Retinal pigment epithelial cell (primary cell): ENCODE data around the gene IL7R.
"Not testable (repeated sequence)": the region's sequence is repeated elsewhere in the genome, so short reads cannot be mapped to it uniquely, and the experiment has no call there.

ENCODE experiments used
- DNase-seq: peaks from one replicate; pipeline ENCODE4 v3.0.0-alpha.2; 2010; ENCODE audit warnings: low read depth
- H3K4me3 ChIP-seq: 2 replicates; pipeline ENCODE4 v1.5.1; 2011; ENCODE audit warnings: mild to moderate bottlenecking, low read length, control low read depth, moderate library complexity
- TF ChIP-seq, protein P1 (sequence below): conservative IDR thresholded peaks from 2 replicates; pipeline ENCODE4 v1.5.1; 2011; ENCODE audit warnings: low read depth, low read length, control low read depth, inconsistent platforms

IL7R gene

DNA sequence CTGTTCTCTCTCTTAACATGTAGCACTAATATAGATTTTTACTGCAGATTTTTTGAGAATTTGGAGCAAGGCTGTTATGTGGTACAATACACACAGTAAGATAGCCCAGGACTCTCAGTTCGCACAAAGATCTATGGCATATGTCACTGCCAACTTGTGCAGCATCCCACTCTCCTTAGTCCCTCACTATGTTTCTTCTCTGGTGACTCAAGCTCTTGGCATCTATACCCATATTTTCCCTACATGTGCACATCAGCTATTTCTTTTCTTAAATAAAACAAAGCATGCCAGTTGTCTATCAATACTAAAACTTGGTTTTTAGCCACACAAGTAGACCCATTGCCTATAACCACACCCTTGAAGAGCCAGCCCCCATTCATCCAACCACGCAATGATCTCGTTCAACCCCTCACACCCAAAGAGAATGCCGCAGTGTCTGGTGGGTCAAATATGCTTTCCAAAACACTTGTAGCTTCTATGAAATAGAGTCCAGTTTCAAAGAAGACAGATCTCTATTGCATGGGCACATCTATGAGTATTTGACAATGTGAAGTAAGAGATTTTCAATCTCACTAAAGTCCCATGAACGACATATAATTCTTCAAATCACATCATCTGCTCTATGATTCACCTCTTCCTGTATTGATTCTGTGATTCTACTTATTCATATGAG, 18.2 kb upstream of the IL7R start:
- TF ChIP-seq, protein P1, sequence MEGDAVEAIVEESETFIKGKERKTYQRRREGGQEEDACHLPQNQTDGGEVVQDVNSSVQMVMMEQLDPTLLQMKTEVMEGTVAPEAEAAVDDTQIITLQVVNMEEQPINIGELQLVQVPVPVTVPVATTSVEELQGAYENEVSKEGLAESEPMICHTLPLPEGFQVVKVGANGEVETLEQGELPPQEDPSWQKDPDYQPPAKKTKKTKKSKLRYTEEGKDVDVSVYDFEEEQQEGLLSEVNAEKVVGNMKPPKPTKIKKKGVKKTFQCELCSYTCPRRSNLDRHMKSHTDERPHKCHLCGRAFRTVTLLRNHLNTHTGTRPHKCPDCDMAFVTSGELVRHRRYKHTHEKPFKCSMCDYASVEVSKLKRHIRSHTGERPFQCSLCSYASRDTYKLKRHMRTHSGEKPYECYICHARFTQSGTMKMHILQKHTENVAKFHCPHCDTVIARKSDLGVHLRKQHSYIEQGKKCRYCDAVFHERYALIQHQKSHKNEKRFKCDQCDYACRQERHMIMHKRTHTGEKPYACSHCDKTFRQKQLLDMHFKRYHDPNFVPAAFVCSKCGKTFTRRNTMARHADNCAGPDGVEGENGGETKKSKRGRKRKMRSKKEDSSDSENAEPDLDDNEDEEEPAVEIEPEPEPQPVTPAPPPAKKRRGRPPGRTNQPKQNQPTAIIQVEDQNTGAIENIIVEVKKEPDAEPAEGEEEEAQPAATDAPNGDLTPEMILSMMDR: no peak
- DNase-seq: no peak
- H3K4me3 ChIP-seq: no peak overlapping the region

DNA sequence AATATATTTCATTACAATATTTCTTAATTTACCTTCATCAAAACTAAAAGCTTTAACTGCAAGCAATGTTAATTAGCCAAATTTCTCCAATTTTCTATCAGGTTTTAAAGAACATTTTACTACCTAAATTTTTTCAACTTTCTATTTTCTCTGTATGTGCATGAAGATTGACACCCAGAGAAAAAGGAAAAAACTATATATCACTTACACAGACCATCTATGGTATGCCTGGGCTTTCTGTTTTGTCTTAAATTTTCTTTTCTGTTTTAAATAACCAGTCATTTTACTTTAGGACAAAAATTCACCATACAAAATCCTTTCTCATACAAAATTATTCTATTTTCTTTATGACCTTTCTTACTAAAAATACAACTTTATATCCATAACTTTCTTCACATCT, 13.8 kb upstream of the IL7R start:
- DNase-seq: no peak
- TF ChIP-seq, protein P1: no peak
- H3K4me3 ChIP-seq: no peak overlapping the region

DNA sequence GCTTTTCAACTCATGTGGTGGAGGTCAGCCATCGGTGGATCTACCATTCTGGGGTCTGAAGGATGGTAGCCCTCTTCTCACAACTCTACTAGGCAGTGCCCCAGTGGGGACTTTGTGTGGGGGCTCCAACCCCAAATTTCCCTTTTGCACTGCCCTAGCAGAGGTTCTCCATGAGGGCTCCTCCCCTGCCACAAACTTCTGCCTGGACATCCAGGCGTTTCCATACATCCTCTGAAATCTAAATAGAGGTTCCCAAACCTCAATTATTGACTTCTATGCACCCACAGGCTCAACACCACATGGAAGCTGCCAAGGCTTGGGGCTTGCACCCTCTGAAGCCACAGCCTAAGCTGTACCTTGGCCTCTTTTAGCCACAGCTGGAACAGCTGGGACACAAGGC, 11.2 kb upstream of the IL7R start:
- not testable (repeated sequence) for H3K4me3 ChIP-seq, DNase-seq

DNA sequence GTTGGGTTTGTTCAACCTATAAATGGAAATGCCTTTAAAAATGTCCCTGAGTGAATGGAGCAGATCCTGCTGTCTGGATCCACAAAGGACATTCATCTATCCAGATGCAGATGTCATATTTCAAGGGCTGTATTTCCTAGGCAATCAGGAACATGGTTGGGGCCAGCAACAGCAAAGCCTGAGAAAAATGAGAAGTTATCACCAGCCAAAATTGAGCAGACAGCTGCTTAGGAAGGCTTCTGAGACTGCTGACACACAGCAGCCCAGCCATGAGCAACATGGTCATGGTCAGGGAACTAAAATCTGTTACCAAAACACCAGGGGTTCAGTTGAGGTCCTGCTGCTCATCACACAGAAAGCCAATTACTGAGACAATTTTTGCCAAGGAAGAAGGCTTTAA, 9.2 kb upstream of the IL7R start:
- TF ChIP-seq, protein P1: no peak
- no peak for DNase-seq
- no peak overlapping the region for H3K4me3 ChIP-seq

DNA sequence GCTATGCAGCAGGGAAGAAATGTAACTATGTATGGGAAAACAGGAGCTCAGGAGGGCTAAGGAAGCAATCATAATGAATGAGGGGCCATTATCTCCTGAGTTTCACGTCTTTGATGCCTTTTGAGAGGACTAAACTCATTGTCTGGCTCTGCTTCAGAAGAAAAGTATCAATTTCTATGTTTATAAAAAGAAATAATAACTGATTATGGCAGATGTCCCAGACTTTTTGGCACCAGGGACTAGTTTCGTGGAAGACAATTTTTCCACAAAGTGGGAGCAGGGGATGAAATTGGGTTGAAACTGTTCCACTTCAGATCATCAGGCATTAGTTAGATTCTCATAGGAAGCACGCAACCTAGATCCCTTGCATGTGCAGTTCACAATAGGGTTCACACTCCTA, 8.7 kb upstream of the IL7R start:
- no peak for DNase-seq
- TF ChIP-seq, protein P1: no peak
- H3K4me3 ChIP-seq: no peak overlapping the region

DNA sequence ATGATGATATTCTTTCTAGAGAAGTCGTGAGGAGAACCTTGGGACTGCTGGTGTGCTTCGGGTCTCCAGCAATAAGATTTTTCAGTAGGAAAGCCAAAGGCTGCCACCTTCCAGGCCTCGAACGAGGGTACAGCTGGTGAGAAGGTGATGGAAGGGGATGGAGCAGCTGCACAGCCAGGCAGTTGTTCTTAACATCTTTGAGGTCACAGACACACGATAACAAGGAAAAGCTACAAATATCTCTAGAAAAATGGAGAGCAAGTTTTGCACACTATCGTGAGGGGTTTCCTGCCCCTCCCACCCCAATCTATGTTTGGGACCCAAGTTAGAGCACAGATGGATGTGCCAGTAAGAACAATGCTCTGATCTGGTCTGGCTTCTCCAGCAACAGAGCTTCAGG, 6.8 kb upstream of the IL7R start:
- no peak overlapping the region for H3K4me3 ChIP-seq
- DNase-seq: no peak
- TF ChIP-seq, protein P1: no peak

DNA sequence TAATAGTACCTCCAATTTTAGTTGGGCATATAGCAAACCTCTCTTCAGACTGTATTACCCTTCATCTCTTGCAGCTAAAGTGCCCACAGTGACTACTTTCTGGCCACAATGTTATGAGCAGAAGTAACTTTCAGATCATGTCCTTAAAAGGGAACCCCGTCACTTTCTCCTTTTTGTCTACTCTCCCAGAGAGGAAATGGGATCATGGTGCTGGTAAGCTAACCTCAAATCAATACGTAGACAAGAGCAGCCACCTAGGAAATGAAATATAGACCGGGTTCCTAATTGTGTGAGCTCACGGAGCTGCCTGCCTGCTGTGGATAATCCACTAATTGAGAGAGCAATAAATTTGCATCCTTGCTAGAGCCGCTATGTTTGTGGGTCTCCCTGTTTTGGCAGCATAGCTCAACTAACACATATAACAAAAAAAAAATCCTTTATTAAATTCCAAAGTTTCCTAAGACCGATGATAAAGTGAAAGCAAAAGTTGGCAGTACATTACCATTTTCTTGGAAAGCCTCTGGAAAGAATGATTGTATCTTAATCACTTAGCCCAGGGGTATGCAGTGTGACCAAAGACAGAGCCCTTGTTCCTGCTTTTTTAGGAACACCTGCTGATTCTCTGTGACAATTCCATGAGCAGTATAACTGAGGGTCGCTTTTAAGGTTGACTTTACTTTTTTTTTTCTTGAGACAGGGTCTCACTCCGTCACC, 5.6 kb upstream of the IL7R start:
- DNase-seq: no peak
- TF ChIP-seq, protein P1: no peak
- no peak overlapping the region for H3K4me3 ChIP-seq
